GM12865 (cell line): ENCODE data around the gene SFSWAP.

Experiments used
- DNase-seq: peaks from one replicate; pipeline ENCODE4 v3.0.0; 2010; ENCODE audit warnings: low read depth
- H3K4me3 ChIP-seq: 2 replicates; pipeline ENCODE4 v1.5.1; 2011; ENCODE audit warnings: mild to moderate bottlenecking, low read depth, low read length, control low read depth
- CTCF ChIP-seq: IDR thresholded peaks from 2 replicates; pipeline ENCODE4 v1.5.1; 2011; ENCODE audit warnings: low read length, control low read depth, low read depth, inconsistent platforms; ENCODE audit not compliant: insufficient read depth; ENCODE audit errors: missing control alignments

Gene SFSWAP

GRCh38 chr12:131684015-131684725 is 26.7 kb upstream of the SFSWAP start:
- H3K4me3 ChIP-seq: no peak overlapping the region
- no peak for DNase-seq
- TF ChIP-seq CTCF: no peak

GRCh38 chr12:131687346-131688125 is 23.4 kb upstream of the SFSWAP start:
- no peak overlapping the region for H3K4me3 ChIP-seq
- no peak for DNase-seq
- TF ChIP-seq CTCF: no peak

- no peak for TF ChIP-seq CTCF
- H3K4me3 ChIP-seq: no peak overlapping the region
- no peak for DNase-seq
Measured at GRCh38 chr12:131688131-131688844, 22.6 kb upstream of the SFSWAP start.

GRCh38 chr12:131688845-131689154 is 22.1 kb upstream of the SFSWAP start:
- DNase-seq: no peak
- TF ChIP-seq CTCF: no peak
- H3K4me3 ChIP-seq: no peak overlapping the region

GRCh38 chr12:131690320-131690719 is 20.6 kb upstream of the SFSWAP start:
- H3K4me3 ChIP-seq: no peak overlapping the region
- no peak for DNase-seq
- no peak for TF ChIP-seq CTCF

- DNase-seq: no peak
- TF ChIP-seq CTCF: no peak
- H3K4me3 ChIP-seq: no peak overlapping the region
Measured at GRCh38 chr12:131692431-131692830, 18.5 kb upstream of the SFSWAP start.
